Activated CD8-positive, alpha-beta T cell treated with anti-CD3 and anti-CD28 coated beads for 36 hours (primary cell): Measurements from ENCODE around the gene NRG4. TPM values are rescaled to one million over a fixed set of nuclear protein-coding genes. Genes with fewer than 3 reads are reported as not detected.
"Not testable (repeated sequence)": the region's sequence is repeated elsewhere in the genome, so short reads cannot be mapped to it uniquely, and the experiment has no call there.

Experiments used
- ATAC-seq: fragments of 200-7000 bp; cut with Tn5 transposase; one replicate; pipeline ENCODE4 v1.10.0; 2021; ENCODE audit warnings: mild to moderate bottlenecking, moderate library complexity
- CTCF ChIA-PET: fragments of 350-600 bp; sonication (Branson Sonifier 250); formaldehyde crosslinking; loops from one replicate; lab custom pipeline; 2021; ENCODE audit warnings: antibody characterized with exemption; lab: Charles Lee
- POLR2A ChIA-PET: fragments of 350-600 bp; sonication (Branson Sonifier 250); formaldehyde crosslinking; loops from one replicate; lab custom pipeline; 2021; ENCODE audit warnings: antibody characterized with exemption; lab: Charles Lee
- DNase-seq: peaks from one replicate; pipeline ENCODE4 v3.0.0-alpha.2; 2020
- H3K27ac Mint-ChIP-seq: one replicate; pipeline ENCODE4 v1.8.0; 2021; ENCODE audit warnings: mild to moderate bottlenecking, mixed read lengths
- H3K27me3 Mint-ChIP-seq: one replicate; pipeline ENCODE4 v1.8.0; 2021; ENCODE audit warnings: mixed read lengths
- H3K36me3 Mint-ChIP-seq: one replicate; pipeline ENCODE4 v1.8.0; 2021; ENCODE audit warnings: low read depth, mixed read lengths
- H3K4me1 Mint-ChIP-seq: one replicate; pipeline ENCODE4 v1.8.0; 2021; ENCODE audit warnings: low read depth, mixed read lengths
- H3K4me3 Mint-ChIP-seq: one replicate; pipeline ENCODE4 v1.8.0; 2021; ENCODE audit warnings: mild to moderate bottlenecking, moderate library complexity, mixed read lengths
- H3K9me3 Mint-ChIP-seq: one replicate; pipeline ENCODE4 v1.8.0; 2021; ENCODE audit warnings: mixed read lengths
- intact Hi-C: fragments of 100-400 bp; cut with micrococcal nuclease; formaldehyde crosslinking; loops from one replicate; pipeline ENCODE4 v1.10.0; 2022
- total RNA-seq, 2 experiments: library from RNA; stranded (reverse); gene quantifications; one replicate each; pipeline ENCODE4 v1.2.3, GENCODE V29; 2021
- TF ChIP-seq, protein P1 (sequence below): fragments of 200-600 bp; IDR thresholded peaks from one replicate; pipeline ENCODE4 v1.8.0; 2022; ENCODE audit warnings: antibody characterized with exemption, mild to moderate bottlenecking

NRG4 gene
- total RNA-seq, 2 experiments from 2014 or later: not detected

DNA sequence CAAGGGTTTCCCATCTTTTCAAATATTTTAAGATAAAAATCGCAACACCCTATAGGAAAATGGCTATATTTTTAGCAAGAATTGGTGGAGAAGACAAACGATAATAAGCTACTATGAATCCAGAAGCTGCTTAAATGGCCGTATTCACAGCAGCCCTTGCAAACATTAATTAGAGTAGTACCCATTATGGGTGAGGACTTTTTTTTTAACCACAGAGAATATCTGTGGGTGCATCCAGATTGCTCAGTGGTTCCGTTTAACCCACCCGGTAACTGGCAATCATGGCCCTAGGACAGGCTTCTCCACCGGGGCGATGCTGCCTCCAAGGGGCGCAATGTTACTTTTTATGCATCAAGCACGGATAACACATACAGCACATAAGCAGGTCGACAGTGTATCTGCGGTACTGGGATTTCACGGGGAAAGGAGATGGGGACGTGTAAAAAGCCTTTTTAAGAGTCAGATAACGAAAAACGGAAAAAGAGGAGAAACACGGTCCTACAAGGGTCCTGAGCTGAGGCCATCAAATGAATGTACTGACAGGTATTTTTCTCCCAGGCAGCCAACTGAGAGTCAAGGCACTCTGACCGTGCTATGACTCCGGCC is 46.6 kb upstream of the NRG4 start:
- Mint-ChIP-seq H3K9me3 (no peaks in the 10 kb centered on the region), H3K27me3 (peaks cover 50% of the 10 kb centered on the region), H3K4me1 (peaks cover 44% of the 10 kb centered on the region), H3K36me3 (no peaks in the 10 kb centered on the region), H3K4me3 (peak overlapping the region; percentile 53), H3K27ac (no peak overlapping the region)
- ChIA-PET CTCF (interaction anchor here (1.0 to 12.1 kb wide), 10 partner anchors 24 to 249 kb away, joined by 3 to 294 read pairs (median 3); no protein-coding TSS in a partner anchor), POLR2A (no interaction called here)
- ATAC-seq: peak; percentile 49
- TF ChIP-seq, protein P1, sequence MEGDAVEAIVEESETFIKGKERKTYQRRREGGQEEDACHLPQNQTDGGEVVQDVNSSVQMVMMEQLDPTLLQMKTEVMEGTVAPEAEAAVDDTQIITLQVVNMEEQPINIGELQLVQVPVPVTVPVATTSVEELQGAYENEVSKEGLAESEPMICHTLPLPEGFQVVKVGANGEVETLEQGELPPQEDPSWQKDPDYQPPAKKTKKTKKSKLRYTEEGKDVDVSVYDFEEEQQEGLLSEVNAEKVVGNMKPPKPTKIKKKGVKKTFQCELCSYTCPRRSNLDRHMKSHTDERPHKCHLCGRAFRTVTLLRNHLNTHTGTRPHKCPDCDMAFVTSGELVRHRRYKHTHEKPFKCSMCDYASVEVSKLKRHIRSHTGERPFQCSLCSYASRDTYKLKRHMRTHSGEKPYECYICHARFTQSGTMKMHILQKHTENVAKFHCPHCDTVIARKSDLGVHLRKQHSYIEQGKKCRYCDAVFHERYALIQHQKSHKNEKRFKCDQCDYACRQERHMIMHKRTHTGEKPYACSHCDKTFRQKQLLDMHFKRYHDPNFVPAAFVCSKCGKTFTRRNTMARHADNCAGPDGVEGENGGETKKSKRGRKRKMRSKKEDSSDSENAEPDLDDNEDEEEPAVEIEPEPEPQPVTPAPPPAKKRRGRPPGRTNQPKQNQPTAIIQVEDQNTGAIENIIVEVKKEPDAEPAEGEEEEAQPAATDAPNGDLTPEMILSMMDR: peak; percentile 23
- intact Hi-C loops: no loop called here
- DNase-seq: peak; percentile 66

DNA sequence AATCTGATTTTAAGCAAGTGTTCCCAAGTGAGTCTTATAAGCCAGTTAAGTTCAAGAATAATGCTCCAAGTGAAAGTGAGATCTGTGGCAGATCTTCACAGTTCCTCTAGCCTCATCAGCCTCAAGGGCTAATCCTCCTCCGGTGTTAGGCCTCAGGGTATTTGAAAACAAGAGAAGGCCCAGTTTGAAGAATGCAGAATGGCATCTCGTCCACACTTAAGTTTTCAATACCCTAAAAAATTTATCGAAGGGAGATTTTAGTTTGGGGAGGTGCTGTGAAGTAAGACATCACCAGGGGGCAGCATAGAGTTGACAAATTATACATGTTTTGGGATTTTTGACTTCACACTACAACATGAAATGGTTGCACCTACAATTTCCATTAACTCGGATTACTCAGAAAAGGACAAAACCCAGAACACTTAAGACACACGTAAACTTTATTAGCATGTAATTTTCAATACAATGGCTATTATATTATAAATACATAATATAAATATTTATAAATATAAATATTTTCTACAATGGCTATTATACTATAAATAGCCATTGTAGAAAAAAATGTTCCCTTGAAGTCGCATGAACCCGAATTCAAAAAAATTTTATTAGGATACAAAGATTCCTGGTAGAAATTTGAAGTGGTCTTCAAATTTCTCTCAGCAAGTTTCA is 45.2 kb upstream of the NRG4 start:
- Mint-ChIP-seq H3K27me3 (peaks cover 40% of the 10 kb centered on the region), H3K4me3 (no peak overlapping the region), H3K9me3 (no peaks in the 10 kb centered on the region), H3K4me1 (peaks cover 43% of the 10 kb centered on the region), H3K27ac (no peak overlapping the region), H3K36me3 (no peaks in the 10 kb centered on the region)
- ChIA-PET POLR2A (interaction anchor here (0.5 to 1.4 kb wide), 2 partner anchors 83 to 91 kb away, joined by 4 read pairs; no protein-coding TSS in a partner anchor), CTCF (interaction anchor here (0.8 to 12.1 kb wide), 15 partner anchors 8 to 247 kb away, joined by 3 to 294 read pairs (median 4); no protein-coding TSS in a partner anchor)
- intact Hi-C loops: loop anchor here (1.0 kb wide), 1 partner anchor 82 kb away; no protein-coding TSS in a partner anchor
- ATAC-seq (no peak), DNase-seq (peak; percentile 70)
- TF ChIP-seq, protein P1: peak; percentile 88

DNA sequence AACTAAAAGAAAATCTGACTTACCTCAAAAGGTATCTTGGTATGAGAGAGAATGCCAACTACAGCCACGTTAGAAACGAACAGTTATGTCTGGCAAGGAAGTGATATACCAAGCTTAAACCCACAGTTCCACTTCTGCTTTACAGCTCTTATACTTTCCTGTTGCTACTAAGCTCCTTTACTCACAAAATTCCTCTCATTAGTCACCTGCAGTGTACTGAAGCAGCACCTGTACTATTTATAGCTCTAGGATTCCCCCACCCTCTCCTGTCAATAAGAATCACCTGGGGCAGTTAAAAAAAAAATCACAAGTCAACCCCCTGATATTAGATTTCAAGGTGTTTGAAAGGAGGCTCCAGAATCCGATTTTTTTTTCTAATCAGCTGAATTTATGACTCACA is 44.7 kb upstream of the NRG4 start:
- H3K27ac Mint-ChIP-seq: no peak overlapping the region
- H3K27me3 Mint-ChIP-seq: peaks cover 36% of the 10 kb centered on the region
- POLR2A ChIA-PET: interaction anchor here (0.5 to 1.4 kb wide), 4 partner anchors 79 to 91 kb away, joined by 3 to 4 read pairs (median 4); no protein-coding TSS in a partner anchor

DNA sequence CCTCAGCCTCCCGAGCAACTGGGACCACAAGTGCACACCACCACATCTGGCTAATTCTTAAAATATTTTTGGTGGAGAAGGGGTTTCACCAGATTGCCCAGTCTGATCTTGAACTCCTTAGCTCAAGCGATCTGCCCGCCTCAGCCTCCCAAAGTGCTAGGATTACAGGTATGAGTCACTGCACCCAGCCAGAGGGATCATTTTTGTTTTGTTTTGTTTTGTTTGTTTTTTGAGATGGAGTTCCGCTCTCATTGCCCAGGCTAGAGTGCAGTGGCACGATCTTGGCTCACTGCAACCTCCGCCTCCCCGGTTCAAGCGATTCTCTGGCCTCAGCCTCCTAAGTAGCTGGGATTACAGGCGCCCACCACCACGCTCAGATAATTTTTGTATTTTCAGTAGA is 42.0 kb upstream of the NRG4 start:
- Mint-ChIP-seq H3K27me3 (peaks cover 25% of the 10 kb centered on the region), H3K4me1 (peaks cover 23% of the 10 kb centered on the region)
- intact Hi-C loops, H3K27ac Mint-ChIP-seq, POLR2A ChIA-PET, DNase-seq, H3K36me3 Mint-ChIP-seq, ATAC-seq, H3K9me3 Mint-ChIP-seq, H3K4me3 Mint-ChIP-seq: not testable (repeated sequence)
- CTCF ChIA-PET: interaction anchor here (2.4 kb wide), 1 partner anchor 85 kb away, joined by 14 read pairs; no protein-coding TSS in a partner anchor

More for the DNA sequence above, 44.7 kb upstream of the NRG4 start:
- peaks cover 39% of the 10 kb centered on the region for H3K4me1 Mint-ChIP-seq
- no peak overlapping the region for H3K4me3 Mint-ChIP-seq
- TF ChIP-seq, protein P1: no peak
- H3K9me3 Mint-ChIP-seq: no peaks in the 10 kb centered on the region
- CTCF ChIA-PET: interaction anchor here (0.7 to 12.1 kb wide), 13 partner anchors 8 to 216 kb away, joined by 3 to 294 read pairs (median 4); no protein-coding TSS in a partner anchor
- intact Hi-C loops: loop anchor here (1.0 kb wide), 1 partner anchor 82 kb away; no protein-coding TSS in a partner anchor
- no peak for ATAC-seq
- H3K36me3 Mint-ChIP-seq: no peaks in the 10 kb centered on the region
- DNase-seq: no peak

DNA sequence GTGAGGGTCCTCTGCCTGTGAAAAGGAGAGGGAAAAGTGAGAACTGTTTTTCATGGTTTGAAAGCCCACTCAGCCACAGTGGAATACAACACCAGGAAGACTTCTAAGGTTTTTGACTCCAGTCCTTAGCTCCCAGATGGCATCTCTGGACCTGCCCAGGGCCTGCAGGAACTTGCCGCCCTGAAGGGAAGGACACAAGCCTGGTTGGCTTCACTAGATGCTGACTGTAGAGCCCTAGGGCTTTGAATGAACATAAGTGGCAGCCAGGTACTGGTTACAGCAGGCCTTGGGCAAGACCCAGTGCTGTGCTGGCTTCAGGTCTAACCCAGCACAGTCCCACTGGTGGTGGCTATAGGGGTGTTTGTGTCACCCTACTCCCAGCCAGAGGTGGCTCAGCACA is 26.3 kb upstream of the NRG4 start:
- H3K27ac Mint-ChIP-seq: no peak overlapping the region
- peaks cover 21% of the 10 kb centered on the region for H3K27me3 Mint-ChIP-seq
- H3K4me3 Mint-ChIP-seq: no peak overlapping the region
- no peak for ATAC-seq
- no peaks in the 10 kb centered on the region for H3K4me1 Mint-ChIP-seq
- H3K36me3 Mint-ChIP-seq: peaks cover 2% of the 10 kb centered on the region
- intact Hi-C loops: no loop called here
- ChIA-PET POLR2A (no interaction called here), CTCF (no interaction called here)
- no peak for DNase-seq
- TF ChIP-seq, protein P1: no peak
- peaks cover 13% of the 10 kb centered on the region for H3K9me3 Mint-ChIP-seq
